ENCODE data around the gene DSCAM.

DSCAM gene

GRCh38 chr21:40575976-40576375, 271.0 kb downstream of the DSCAM start:
- TF ChIP-seq, protein P1, sequence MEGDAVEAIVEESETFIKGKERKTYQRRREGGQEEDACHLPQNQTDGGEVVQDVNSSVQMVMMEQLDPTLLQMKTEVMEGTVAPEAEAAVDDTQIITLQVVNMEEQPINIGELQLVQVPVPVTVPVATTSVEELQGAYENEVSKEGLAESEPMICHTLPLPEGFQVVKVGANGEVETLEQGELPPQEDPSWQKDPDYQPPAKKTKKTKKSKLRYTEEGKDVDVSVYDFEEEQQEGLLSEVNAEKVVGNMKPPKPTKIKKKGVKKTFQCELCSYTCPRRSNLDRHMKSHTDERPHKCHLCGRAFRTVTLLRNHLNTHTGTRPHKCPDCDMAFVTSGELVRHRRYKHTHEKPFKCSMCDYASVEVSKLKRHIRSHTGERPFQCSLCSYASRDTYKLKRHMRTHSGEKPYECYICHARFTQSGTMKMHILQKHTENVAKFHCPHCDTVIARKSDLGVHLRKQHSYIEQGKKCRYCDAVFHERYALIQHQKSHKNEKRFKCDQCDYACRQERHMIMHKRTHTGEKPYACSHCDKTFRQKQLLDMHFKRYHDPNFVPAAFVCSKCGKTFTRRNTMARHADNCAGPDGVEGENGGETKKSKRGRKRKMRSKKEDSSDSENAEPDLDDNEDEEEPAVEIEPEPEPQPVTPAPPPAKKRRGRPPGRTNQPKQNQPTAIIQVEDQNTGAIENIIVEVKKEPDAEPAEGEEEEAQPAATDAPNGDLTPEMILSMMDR (conservative IDR thresholded peaks at IDR 0.05): no peak
- H3K27ac ChIP-seq: no peak overlapping the region

DNA sequence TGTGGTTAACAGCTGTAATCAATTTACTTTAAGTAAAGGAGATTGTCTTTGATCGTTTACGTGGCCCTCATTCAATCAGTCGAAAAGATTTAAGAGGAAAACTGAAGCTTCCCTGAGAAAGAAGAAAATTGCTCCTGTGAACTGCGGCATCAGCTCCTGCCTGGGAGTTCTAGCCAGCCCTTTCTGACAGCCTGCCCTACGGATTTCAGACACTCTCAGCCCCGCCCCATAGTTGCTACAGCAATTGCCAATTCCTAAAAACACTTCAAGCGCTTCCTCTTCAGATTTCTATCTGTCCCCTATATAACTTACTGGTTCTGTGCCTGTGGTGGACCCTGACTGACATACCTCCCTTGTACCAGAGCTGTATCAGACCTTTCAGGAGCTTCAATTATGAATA, 277.6 kb downstream of the DSCAM start:
- TF ChIP-seq, protein P1 (conservative IDR thresholded peaks at IDR 0.05): no peak
- no peak overlapping the region for H3K27ac ChIP-seq

DNA sequence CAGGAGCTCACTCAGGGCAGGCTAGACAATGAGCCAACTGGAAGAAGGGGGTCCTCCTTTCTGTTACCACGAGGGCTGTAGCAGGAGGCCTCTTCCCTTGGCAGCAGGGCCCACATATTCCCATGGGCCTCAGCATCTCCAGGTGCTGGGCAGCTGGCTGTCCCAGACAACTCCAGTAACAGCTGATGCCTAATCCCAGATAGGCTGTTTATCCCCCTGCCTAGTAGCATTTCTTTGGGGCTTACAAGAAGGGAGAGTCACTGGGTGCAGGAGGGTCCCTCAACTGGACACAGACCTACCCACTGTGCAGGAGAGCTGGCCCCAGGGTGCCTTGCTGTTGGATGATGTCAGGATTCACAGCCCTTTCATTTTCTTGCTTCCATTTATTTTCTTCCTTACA, 278.2 kb downstream of the DSCAM start:
- TF ChIP-seq, protein P1 (conservative IDR thresholded peaks at IDR 0.05): no peak

GRCh38 chr21:40567501-40567900, 279.5 kb downstream of the DSCAM start:
- TF ChIP-seq, protein P1 (conservative IDR thresholded peaks at IDR 0.05): no peak

More for the DNA sequence above, 278.2 kb downstream of the DSCAM start:
- H3K27ac ChIP-seq: no peak overlapping the region

GRCh38 chr21:40566486-40566885, 280.5 kb downstream of the DSCAM start:
- TF ChIP-seq, protein P1 (conservative IDR thresholded peaks at IDR 0.05): no peak
- no peak overlapping the region for H3K27ac ChIP-seq

More at GRCh38 chr21:40567501-40567900, 279.5 kb downstream of the DSCAM start:
- H3K27ac ChIP-seq: no peak overlapping the region

DNA sequence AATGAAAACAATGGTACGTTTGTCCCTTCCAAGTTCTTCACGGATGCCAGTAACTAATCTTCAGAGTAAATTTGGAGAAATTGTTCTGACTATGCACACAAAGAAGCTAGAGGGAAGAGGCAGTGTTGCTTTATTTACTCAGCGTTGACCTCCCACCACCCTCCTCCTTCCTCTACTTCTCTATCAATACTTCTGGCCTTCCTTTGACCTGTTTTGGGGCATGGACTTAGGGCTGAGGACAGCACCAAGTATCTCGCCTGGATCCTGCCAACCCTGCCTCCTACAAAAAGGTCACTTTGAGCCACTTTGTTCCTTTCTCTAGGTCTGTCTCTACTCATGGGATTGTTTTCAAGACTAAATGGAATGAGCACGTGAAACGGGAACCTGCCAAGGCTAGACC, 282.6 kb downstream of the DSCAM start:
- TF ChIP-seq, protein P1 (conservative IDR thresholded peaks at IDR 0.05): no peak
- peak overlapping the region; percentile 63 for H3K27ac ChIP-seq

DNA sequence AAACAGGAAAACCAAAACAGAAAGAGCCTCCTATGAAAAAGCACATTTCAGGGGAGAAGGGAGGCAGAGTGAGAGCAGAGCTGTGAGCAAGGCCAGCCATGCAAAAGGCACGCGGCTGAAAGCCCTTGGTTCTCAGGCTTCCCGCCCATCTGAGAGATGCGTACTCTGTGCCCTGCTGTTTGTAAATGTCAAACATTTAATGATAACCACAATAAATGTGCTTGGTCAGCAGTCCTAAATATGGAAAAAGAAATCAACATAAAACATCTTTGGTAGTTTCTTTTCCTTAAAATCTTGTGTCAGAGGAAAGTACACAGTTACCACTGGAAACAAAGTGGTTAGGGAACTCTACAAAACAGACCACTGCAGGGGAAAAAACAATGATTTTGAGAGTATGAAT, 283.1 kb downstream of the DSCAM start:
- TF ChIP-seq, protein P1 (conservative IDR thresholded peaks at IDR 0.05): no peak
- H3K27ac ChIP-seq: peak overlapping the region; percentile 63

All from VCaP (cell line).